CD4-positive, alpha-beta T cell treated with Interleukin-4 for 1 hour (primary cell): Measurements from ENCODE around the gene TMEM35B.
"Not testable (repeated sequence)": the region's sequence is repeated elsewhere in the genome, so short reads cannot be mapped to it uniquely, and the experiment has no call there.

Experiments used
- DNase-seq, 2 donors: peaks; one replicate each; pipeline ENCODE4 v3.0.0-alpha.2; 2020 to 2022

TMEM35B gene

GRCh38 chr1:34984793-34985608 is at the start of gene TMEM35B:
TMEM35B (minus strand) TSS chr1:34985347; CDS start chr1:34985305, 42 bp downstream.
- peak; percentile 74 to 81 for DNase-seq

- DNase-seq, result no peak
Observed at GRCh38 chr1:35033346-35033745, 48.2 kb upstream of the TMEM35B start.

GRCh38 chr1:35032384-35032739 is 47.2 kb upstream of the TMEM35B start:
- no peak for DNase-seq

GRCh38 chr1:35030756-35031446 is 45.8 kb upstream of the TMEM35B start:
- peak; percentile 26 to 34 for DNase-seq

- DNase-seq, result no peak
Observed at GRCh38 chr1:35030338-35030737, 45.2 kb upstream of the TMEM35B start.

- no peak for DNase-seq
Observed at GRCh38 chr1:35029761-35030160, 44.6 kb upstream of the TMEM35B start.

- no peak for DNase-seq
Observed at GRCh38 chr1:35016406-35016805, 31.3 kb upstream of the TMEM35B start.

GRCh38 chr1:35014486-35014885 is 29.3 kb upstream of the TMEM35B start:
- DNase-seq, result no peak

- DNase-seq, result no peak
Observed at GRCh38 chr1:35005711-35006110, 20.6 kb upstream of the TMEM35B start.

GRCh38 chr1:35001743-35002142 is 16.6 kb upstream of the TMEM35B start:
- no peak for DNase-seq

GRCh38 chr1:34994878-34995277 is 9.7 kb upstream of the TMEM35B start:
- DNase-seq, result no peak

GRCh38 chr1:34988581-34988980 is 3.4 kb upstream of the TMEM35B start:
- DNase-seq, result no peak

- DNase-seq, result no peak
Observed at GRCh38 chr1:34988147-34988546, 3.0 kb upstream of the TMEM35B start.

GRCh38 chr1:34987018-34987417 is 1.9 kb upstream of the TMEM35B start:
- DNase-seq, result no peak

GRCh38 chr1:34985609-34985904 is 410 bp upstream of the TMEM35B start:
- not testable (repeated sequence) for DNase-seq

GRCh38 chr1:34984435-34984792 is 733 bp downstream of the TMEM35B start:
- DNase-seq, result no peak

- no peak for DNase-seq
Observed at GRCh38 chr1:34983700-34984355, 1.3 kb downstream of the TMEM35B start.

GRCh38 chr1:34982820-34983376 is 2.2 kb downstream of the TMEM35B start:
- DNase-seq, result no peak

- DNase-seq, result no peak
Observed at GRCh38 chr1:34980715-34981114, 4.4 kb downstream of the TMEM35B start.

GRCh38 chr1:34978921-34979320 is 6.2 kb downstream of the TMEM35B start:
- no peak for DNase-seq

- no peak for DNase-seq
Observed at GRCh38 chr1:34977858-34978257, 7.3 kb downstream of the TMEM35B start.

- no peak for DNase-seq
Observed at GRCh38 chr1:34977210-34977471, 8.0 kb downstream of the TMEM35B start.

- no peak for DNase-seq
Observed at GRCh38 chr1:34976384-34977209, 8.6 kb downstream of the TMEM35B start.
